AG09319 (cell line): ENCODE measurements around the gene TGIF1.

Source experiments
- DNase-seq: peaks from one replicate; pipeline ENCODE4 v3.0.0-alpha.2; 2010; ENCODE audit warnings: low read depth; ENCODE audit errors: extremely low read depth
- CTCF ChIP-seq: IDR thresholded peaks from 2 replicates; pipeline ENCODE4 v1.5.1; 2011; ENCODE audit warnings: low read depth, mild to moderate bottlenecking, inconsistent platforms, low read length, moderate library complexity

Gene TGIF1

GRCh38 chr18:3479978-3480509 is 30.1 kb downstream of the TGIF1 start:
- DNase-seq, result no peak
- TF ChIP-seq CTCF, result no peak

GRCh38 chr18:3480827-3481573 is 31.0 kb downstream of the TGIF1 start:
- TF ChIP-seq CTCF, result no peak
- DNase-seq, result no peak

- no peak for DNase-seq
These were observed 31.8 kb downstream of the TGIF1 start for GRCh38 chr18:3481696-3482210.

GRCh38 chr18:3482258-3482657 is 32.3 kb downstream of the TGIF1 start:
- no peak for TF ChIP-seq CTCF
- DNase-seq, result no peak

More at GRCh38 chr18:3481696-3482210, 31.8 kb downstream of the TGIF1 start:
- TF ChIP-seq CTCF, result peak; percentile 36

GRCh38 chr18:3485153-3486149 is 35.5 kb downstream of the TGIF1 start:
- no peak for TF ChIP-seq CTCF
- DNase-seq, result no peak

GRCh38 chr18:3486512-3486911 is 36.5 kb downstream of the TGIF1 start:
- DNase-seq, result no peak
- no peak for TF ChIP-seq CTCF
